ENCODE results near the gene ITIH3.

- TF ChIP-seq CTCF (IDR thresholded peaks at IDR 0.05) (no peak), POLR2A (IDR thresholded peaks at IDR 0.05) (no peak)
Measured at GRCh38 chr3:52805270-52806039, 10.9 kb downstream of the ITIH3 start.
